AG08395 (cell line): ENCODE results near the gene GRID2.

Experiments used
- DNase-seq: peaks from one replicate; pipeline ENCODE4 v3.0.0; 2012; ENCODE audit warnings: mixed read lengths, low spot score

Gene GRID2

DNA sequence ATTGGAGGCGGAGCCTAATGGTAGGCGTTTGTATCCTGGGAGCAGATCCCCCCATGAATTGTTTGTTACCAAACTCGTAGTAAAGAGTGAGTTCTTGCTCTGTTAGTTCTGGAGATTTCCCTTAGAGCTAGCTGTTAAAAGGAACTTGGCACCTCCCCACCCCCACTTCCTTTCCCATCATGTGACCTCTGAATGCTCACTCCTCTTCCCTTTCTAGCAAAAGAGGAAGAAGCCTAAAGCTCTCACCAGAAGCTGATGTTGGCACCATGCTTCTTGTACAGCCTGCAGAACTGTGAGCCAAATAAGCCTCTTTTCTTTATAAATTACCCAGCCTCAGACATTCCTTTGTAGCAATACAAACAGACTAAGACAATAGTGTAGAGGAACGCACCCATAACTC is 1511.0 kb downstream of the GRID2 start:
- DNase-seq = no peak
